GM21723 (cell line): Measurements from ENCODE around the gene ZNF668.

ENCODE experiments used
- ATAC-seq: cut with Tn5 transposase; IDR thresholded peaks from one replicate; pipeline ENCODE4 v1.9.1; 2021; ENCODE audit warnings: mild to moderate bottlenecking, moderate library complexity; ENCODE audit not compliant: unreplicated experiment

ZNF668 gene

DNA sequence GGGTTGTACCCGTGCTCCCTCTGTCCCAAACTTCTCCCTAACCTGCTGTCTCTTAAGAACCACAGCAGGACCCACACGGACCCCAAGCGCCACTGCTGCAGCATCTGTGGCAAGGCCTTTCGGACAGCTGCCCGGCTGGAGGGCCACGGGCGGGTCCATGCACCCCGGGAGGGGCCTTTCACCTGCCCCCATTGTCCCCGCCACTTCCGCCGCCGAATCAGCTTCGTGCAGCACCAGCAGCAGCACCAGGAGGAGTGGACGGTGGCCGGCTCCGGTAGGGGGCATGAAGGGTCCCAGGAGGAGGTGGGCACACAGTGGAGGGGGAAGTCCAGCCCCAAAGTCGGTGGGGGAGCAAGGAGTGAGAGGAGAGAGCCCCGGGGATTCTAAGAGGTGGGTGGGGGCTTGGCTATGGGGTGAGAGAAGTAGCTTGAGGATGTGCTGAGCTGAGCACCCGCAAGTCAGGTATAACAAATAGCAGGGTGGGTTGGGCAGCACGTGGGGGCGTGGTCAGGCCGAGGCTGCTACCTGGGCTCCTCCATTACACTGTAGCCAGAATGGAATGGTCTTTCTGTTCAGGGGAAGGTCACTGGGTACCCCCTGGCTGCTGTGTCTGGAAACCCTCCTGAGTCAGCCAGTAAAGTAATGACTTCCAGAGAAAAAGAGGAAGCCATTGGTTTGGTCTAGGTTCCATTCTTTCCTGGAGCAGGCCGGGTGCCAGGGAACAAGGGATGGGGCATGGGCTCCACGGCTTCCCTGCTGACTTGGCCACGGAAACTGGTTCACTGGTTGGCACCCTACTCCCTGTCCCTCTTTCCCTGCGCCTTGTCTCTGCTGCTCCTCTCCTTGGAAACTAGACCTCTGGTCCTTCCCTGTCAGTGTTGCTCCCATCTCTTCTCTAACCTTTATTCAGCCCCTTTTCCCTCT is 7.7 kb upstream of the ZNF668 start:
- ATAC-seq, result no peak

DNA sequence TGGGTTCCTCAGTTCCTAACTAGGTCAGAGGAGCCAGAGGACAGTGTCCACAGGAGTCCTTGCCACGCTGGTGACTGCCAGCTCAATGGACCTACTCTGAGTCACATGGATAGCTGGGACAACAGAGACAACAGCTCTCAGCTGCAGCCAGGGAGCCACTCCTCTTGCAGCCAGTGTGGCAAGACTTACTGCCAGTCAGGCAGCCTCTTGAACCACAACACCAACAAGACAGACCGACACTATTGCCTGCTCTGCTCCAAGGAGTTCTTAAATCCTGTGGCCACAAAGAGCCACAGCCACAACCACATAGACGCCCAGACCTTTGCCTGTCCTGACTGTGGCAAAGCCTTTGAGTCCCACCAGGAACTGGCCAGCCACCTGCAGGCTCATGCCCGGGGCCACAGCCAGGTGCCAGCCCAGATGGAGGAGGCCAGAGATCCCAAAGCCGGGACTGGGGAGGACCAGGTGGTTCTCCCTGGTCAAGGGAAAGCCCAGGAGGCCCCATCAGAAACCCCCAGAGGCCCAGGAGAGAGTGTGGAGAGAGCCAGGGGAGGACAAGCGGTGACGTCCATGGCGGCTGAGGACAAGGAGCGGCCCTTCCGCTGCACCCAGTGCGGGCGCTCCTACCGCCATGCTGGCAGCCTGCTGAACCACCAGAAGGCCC is 6.8 kb upstream of the ZNF668 start:
- no peak for ATAC-seq

- ATAC-seq, result no peak
Observed at GRCh38 chr16:31080035-31080629, 6.1 kb upstream of the ZNF668 start.

DNA sequence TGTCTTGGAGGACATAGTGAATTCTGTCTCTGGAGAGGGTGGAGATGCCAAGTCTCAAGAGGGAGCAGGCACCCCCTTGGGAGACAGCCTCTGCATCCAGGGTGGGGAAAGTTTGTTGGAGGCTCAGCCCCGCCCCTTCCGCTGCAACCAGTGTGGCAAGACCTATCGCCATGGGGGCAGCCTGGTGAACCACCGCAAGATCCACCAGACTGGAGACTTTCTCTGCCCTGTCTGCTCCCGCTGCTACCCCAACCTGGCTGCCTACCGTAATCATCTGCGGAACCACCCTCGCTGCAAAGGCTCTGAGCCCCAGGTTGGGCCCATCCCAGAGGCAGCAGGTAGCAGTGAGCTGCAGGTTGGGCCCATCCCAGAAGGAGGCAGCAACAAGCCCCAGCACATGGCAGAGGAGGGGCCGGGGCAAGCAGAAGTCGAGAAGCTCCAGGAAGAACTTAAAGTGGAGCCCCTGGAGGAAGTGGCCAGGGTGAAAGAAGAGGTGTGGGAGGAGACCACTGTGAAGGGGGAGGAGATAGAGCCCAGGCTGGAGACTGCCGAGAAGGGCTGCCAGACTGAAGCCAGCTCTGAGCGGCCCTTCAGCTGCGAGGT is 5.4 kb upstream of the ZNF668 start:
- no peak for ATAC-seq

DNA sequence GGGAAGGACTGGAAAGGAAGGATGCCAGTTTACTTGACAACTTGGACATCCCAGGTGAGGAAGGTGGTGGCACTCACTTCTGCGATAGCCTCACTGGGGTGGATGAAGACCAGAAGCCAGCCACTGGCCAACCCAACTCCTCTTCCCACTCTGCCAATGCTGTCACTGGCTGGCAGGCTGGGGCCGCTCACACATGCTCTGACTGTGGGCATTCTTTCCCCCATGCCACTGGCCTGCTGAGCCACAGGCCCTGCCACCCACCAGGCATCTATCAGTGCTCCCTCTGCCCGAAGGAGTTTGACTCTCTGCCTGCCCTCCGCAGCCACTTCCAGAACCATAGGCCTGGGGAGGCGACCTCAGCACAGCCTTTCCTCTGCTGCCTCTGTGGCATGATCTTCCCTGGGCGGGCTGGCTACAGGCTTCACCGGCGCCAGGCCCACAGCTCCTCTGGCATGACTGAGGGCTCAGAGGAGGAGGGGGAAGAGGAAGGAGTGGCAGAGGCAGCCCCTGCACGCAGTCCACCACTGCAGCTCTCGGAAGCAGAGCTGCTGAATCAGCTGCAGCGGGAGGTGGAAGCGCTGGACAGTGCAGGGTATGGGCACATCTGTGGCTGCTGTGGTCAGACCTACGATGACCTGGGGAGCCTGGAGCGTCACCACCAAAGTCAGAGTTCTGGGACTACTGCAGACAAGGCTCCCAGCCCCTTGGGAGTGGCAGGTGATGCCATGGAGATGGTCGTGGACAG is 4.7 kb upstream of the ZNF668 start:
- no peak for ATAC-seq

- ATAC-seq, result no peak
Observed at GRCh38 chr16:31077592-31078396, 3.8 kb upstream of the ZNF668 start.

DNA sequence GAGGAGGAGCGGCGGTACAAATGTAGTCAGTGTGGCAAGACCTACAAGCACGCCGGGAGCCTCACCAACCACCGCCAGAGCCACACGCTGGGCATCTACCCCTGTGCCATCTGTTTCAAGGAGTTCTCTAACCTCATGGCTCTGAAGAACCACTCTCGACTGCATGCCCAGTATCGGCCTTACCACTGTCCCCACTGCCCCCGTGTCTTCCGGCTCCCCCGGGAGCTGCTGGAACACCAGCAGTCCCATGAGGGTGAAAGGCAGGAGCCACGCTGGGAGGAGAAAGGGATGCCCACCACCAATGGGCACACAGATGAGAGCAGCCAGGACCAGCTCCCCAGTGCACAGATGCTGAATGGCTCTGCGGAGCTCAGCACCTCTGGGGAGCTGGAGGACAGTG is 3.0 kb upstream of the ZNF668 start:
- no peak for ATAC-seq

DNA sequence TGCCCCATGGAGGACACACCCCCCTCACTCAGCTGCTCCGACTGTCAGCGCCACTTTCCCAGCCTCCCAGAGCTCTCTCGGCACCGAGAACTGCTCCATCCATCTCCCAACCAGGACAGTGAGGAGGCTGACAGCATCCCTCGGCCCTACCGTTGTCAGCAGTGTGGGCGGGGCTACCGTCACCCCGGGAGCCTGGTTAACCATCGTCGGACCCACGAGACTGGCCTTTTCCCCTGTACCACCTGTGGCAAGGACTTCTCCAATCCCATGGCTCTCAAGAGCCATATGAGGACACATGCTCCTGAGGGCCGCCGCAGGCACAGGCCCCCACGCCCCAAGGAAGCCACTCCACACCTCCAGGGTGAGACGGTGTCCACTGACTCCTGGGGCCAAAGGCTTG is 2.3 kb upstream of the ZNF668 start:
- no peak for ATAC-seq

DNA sequence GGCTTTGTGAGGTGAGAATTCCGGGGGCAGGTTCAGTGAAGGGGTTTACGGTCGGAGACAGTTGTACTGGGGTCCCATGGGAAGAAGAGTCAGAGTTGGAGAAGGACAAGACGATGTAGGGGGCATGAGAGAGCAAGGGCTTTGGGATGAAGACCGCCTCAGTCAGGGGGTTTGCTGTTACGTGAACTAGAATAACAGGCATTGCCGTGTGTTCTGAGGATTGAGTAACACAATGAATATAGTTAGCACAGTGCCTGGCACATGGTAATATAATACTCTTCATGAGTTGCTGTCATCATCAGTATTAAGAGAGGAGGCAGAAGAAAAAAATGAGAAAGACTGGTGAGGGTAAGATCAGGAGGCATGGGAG is 759 bp upstream of the ZNF668 start:
- no peak for ATAC-seq

GRCh38 chr16:31073142-31073969 is 684 bp downstream of the ZNF668 start:
- peak; percentile 58 for ATAC-seq

GRCh38 chr16:31072540-31073141 is 1.4 kb downstream of the ZNF668 start:
- ATAC-seq, result peak; percentile 1

- no peak for ATAC-seq
Observed at GRCh38 chr16:31071861-31072260, 2.2 kb downstream of the ZNF668 start.

DNA sequence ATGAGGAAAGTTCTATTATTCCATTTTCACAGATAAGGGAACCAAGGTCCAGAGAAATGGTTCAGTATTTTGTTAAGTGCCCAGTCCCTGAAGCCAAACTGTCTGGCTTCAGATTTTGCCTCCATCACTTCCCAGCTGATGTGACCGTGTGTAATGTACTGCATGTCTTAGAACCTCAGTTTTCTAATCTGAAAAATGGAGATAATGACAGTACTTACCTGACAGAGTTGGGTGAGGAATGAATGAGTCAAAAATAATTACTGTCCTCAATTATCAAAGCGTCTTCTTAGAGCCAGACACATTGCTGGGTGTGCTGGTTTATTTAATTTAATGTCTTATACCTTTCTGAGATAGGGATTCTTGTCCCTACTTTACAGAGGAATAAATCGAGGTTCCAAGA is 6.7 kb downstream of the ZNF668 start:
- no peak for ATAC-seq

- ATAC-seq, result no peak
Observed at GRCh38 chr16:31064882-31065461, 9.1 kb downstream of the ZNF668 start.

- ATAC-seq, result no peak
Observed at GRCh38 chr16:31063843-31064611, 10.0 kb downstream of the ZNF668 start.

- no peak for ATAC-seq
Observed at GRCh38 chr16:31063495-31063842, 10.6 kb downstream of the ZNF668 start.

DNA sequence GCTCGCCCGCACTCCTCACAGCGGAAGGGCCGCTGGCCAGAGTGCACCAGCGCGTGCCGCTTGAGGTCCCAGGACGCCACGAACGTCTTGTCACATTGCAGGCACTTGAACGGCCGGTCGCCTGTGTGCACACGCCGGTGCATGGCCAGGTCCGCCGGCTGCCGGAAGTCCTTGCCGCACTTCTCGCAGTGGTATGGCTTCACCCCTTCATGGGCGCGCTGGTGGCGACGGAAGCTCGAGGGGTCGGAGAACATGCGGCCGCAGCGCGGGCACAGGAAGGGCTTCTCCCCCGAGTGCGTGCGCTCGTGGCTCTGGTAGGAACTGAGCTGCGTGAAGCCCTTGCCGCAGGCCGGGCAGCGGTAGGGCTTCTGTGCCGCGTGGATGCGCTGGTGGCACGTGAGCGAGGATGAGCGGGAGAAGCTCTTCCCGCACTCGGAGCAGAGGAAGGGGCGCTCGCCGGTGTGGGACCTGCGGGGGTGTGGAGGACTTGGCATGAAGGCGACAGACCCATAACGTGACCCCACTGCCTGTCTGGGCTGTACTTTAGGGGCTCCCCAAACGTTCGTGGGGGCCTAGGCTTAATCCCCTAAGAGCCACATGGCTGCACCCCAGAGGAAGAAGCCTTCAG is 12.1 kb downstream of the ZNF668 start:
- ATAC-seq, result no peak
